ENCODE data around the gene TIMP1.

TIMP1 gene

DNA sequence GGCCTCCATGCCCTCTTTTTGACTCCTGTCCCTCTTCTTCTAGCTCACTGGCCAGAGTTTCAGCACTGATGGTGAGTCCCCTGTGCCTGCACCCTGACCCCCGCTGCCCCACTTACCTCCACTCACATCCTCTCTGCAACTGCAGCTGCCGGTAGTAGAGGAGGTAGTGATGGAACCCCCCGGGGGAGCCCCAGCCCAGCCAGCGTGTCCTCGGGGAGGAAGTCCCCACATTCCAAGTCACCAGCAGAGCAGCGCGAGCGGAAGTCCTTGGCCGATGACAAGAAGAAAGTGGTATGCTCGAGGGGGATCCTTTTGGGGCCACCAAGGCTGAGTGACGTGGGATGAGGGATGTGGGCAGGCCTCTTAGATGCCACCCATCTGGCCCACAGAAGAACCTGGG lies 15.4 kb upstream of the TIMP1 start:
- DNase-seq (ENCODE audit: low read depth): peak; percentile 72
- no peak overlapping the region for H3K4me3 ChIP-seq (ENCODE audit: low read depth, low read length)
- TF ChIP-seq, protein P1, sequence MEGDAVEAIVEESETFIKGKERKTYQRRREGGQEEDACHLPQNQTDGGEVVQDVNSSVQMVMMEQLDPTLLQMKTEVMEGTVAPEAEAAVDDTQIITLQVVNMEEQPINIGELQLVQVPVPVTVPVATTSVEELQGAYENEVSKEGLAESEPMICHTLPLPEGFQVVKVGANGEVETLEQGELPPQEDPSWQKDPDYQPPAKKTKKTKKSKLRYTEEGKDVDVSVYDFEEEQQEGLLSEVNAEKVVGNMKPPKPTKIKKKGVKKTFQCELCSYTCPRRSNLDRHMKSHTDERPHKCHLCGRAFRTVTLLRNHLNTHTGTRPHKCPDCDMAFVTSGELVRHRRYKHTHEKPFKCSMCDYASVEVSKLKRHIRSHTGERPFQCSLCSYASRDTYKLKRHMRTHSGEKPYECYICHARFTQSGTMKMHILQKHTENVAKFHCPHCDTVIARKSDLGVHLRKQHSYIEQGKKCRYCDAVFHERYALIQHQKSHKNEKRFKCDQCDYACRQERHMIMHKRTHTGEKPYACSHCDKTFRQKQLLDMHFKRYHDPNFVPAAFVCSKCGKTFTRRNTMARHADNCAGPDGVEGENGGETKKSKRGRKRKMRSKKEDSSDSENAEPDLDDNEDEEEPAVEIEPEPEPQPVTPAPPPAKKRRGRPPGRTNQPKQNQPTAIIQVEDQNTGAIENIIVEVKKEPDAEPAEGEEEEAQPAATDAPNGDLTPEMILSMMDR (IDR thresholded peaks at IDR 0.05; ENCODE audit: insufficient read depth, low read depth, low read length, missing control alignments): no peak

DNA sequence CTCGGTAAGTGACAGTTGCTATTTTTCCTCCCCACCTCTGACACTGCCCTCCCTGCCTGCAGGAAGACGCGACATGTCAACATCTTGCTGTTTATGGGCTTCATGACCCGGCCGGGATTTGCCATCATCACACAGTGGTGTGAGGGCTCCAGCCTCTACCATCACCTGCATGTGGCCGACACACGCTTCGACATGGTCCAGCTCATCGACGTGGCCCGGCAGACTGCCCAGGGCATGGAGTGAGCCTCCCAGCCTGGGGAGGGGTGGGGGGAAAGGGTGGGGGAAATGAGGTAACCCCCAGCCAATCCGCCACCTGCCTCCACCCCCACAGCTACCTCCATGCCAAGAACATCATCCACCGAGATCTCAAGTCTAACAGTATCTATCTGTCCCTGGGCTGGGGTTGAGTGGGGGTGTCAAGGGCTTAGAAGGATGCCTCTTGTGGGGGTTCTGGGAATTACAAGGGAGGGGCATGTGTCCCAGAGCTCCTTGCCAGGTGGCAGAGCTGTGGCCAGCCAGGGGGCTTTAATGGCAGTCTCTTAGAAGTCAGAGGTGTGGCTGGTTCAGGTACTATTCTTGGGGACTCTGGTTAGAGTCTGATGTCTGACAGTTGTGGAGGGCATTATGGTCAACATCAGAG lies 13.5 kb upstream of the TIMP1 start:
- TF ChIP-seq, protein P1 (IDR thresholded peaks at IDR 0.05; ENCODE audit: insufficient read depth, low read depth, low read length, missing control alignments): peak; percentile 34
- peak; percentile 51 for DNase-seq (ENCODE audit: low read depth)
- H3K4me3 ChIP-seq (ENCODE audit: low read depth, low read length): no peak overlapping the region

DNA sequence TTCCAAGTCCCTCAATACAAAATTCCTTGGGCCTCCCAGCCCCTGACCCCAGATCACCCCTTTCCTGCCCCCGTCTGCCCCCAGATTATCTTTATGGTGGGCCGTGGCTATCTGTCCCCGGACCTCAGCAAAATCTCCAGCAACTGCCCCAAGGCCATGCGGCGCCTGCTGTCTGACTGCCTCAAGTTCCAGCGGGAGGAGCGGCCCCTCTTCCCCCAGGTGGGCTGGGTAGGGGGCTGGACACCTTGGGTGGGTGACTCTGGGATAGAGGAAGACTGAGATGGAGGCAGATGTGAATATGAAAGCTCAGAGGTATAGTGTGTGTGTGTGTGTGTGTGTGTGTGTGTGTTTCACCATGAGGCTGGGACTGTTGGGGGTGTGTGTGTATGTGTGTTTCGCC lies 11.4 kb upstream of the TIMP1 start:
- no peak overlapping the region for H3K4me3 ChIP-seq (ENCODE audit: low read depth, low read length)
- DNase-seq (ENCODE audit: low read depth): no peak
- TF ChIP-seq, protein P1 (IDR thresholded peaks at IDR 0.05; ENCODE audit: insufficient read depth, low read depth, low read length, missing control alignments): no peak

DNA sequence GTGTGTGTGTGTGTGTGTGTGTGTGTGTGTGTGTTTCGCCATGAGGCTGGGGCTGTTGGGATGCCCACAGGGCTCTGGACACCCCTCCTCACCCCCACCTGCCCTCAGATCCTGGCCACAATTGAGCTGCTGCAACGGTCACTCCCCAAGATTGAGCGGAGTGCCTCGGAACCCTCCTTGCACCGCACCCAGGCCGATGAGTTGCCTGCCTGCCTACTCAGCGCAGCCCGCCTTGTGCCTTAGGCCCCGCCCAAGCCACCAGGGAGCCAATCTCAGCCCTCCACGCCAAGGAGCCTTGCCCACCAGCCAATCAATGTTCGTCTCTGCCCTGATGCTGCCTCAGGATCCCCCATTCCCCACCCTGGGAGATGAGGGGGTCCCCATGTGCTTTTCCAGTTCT lies 11.0 kb upstream of the TIMP1 start:
- no peak overlapping the region for H3K4me3 ChIP-seq (ENCODE audit: low read depth, low read length)
- TF ChIP-seq, protein P1 (IDR thresholded peaks at IDR 0.05; ENCODE audit: insufficient read depth, low read depth, low read length, missing control alignments): no peak
- DNase-seq (ENCODE audit: low read depth): no peak

DNA sequence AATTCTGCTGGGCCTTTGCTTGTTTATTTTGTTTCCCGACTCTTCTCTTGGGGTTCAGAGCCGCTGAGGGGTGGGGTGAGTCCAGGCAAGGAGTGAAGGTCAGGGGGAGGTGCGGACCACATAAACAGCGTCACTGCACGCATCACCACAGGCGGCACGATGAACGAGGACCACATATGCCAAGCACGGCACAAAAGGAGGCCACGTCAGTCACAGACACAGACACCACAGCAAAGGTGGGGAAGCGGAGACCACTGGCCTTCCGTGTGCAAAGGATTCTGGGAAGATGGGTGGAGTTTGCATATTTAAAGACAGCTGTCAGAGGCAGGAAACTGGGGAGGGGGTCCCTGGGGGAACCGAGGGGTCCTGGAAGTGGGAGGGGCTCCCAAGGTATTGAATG lies 10.3 kb upstream of the TIMP1 start:
- H3K4me3 ChIP-seq (ENCODE audit: low read depth, low read length): no peak overlapping the region
- DNase-seq (ENCODE audit: low read depth): no peak
- TF ChIP-seq, protein P1 (IDR thresholded peaks at IDR 0.05; ENCODE audit: insufficient read depth, low read depth, low read length, missing control alignments): no peak

DNA sequence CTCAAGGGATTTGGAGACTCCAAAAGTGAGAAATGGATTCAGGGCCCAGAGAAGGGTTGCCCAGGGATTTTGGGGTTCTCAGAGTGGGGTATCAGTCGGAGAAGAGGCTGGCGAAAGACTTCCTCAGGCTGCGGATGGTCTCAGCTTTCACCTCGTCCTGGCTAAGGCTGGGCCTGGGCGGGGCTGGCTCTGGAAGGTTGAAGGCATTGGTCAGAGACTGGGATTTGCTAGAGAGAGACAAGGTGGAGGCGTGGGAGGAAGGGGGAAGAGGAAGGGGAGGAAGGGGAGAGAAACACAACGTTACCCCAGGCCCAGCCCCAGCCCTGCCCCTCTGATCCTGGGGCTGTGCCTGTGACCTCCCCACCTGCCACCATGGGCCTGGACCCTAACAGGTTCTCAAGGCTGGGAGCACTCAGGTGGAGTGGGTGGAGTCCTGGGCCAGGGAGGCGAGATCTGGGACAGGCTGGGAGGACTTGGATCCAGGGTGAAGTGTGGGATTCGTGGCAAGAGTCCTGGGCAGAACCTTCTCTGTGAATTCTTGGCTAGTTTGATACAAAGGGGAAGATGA lies 9.4 kb upstream of the TIMP1 start:
- no peak overlapping the region for H3K4me3 ChIP-seq (ENCODE audit: low read depth, low read length)
- TF ChIP-seq, protein P1 (IDR thresholded peaks at IDR 0.05; ENCODE audit: insufficient read depth, low read depth, low read length, missing control alignments): no peak
- no peak for DNase-seq (ENCODE audit: low read depth)
